Measurements from ENCODE around the gene GPR3. TPM values are rescaled to one million over a fixed set of nuclear protein-coding genes. Genes with fewer than 3 reads are reported as not detected.
A peak's percentile ranks its signal among the peaks of the same experiment; 100 is the strongest.

The GPR3 gene
- total and polyA plus RNA-seq, 2 donors (not counting 3 experiments of a cell fraction or from before 2014, with no cell fraction given) = 1.8 TPM

DNA sequence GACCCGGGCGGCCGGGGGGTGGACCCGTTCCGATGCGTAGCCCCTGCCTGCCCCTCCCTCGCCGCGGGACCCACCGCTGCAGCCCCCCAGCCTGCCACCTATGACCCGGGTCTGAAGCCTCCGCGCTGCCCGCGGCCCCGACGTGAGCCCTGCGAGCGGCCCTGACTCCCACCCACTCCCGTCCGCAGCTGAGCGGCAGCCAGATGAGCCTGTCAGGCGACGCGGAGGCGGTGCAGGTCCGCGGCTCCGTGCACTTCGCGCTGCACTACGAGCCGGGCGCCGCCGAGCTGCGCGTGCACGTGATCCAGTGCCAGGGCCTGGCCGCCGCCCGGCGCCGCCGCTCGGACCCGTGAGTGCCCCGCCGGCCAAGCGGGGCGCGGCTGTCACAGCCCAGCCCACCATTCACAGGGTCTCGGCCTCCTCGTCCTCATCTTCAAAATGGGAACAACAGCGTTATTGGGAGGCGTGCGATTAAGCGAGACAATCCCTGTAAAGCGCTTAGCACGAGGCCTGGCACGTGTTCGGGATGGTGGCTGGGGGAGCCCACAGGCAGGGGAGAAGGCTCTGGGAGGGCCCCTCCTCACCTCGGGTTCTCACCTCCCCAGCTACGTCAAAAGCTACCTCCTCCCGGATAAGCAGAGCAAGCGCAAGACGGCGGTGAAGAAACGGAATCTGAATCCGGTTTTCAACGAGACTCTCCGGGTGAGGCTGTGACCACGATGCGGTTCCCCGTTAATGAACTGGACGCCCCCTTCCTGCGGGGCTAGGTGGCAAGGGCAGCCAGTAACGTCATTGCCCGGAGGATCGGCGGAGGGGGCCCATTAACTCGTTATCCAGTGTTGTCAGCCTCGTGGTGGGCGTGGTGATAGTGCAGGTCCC, 42.4 kb upstream of the GPR3 start:
- FAIRE-seq (peak; percentile 73), DNase-seq (ENCODE audit: low read depth, low spot score) (peak; percentile 69)
- no peaks in the 10 kb centered on the region for H3K9me1 ChIP-seq (replicated peaks; ENCODE audit: control insufficient read depth, extremely low read depth, insufficient read depth, low read length)
- H3K79me2 ChIP-seq (ENCODE audit: control insufficient read depth, insufficient read depth, low read length) = no peaks in the 10 kb centered on the region
- H3K9ac ChIP-seq (replicated peaks; ENCODE audit: extremely low read depth, insufficient read depth, low read length) = no peak overlapping the region
- intact Hi-C loops (cut with micrococcal nuclease) = no loop called here
- H4K20me1 ChIP-seq (replicated peaks; ENCODE audit: control insufficient read depth, extremely low read depth, insufficient read depth, low read length) = no peaks in the 10 kb centered on the region
- peak overlapping the region; percentile 75 for H2AFZ ChIP-seq (ENCODE audit: low read depth, low read length)
- peak overlapping the region in 1 of 3 experiments; percentile 31 for H3K4me3 ChIP-seq (replicated peaks in 1 of 3; ENCODE audit: insufficient read depth in 1 of 3, low read depth in 1 of 3, low read length in 3 of 3)
- H3K27me3 ChIP-seq (ENCODE audit: control insufficient read depth in 2 of 2, insufficient read depth in 2 of 2, low read length in 2 of 2) = peaks cover 2 to 5% of the 10 kb centered on the region in 2 experiments
- BruUV-seq (replicated peaks) = no TSS peak
- POLR2A ChIA-PET = no interaction called here
- TF ChIP-seq POLR2AphosphoS5 (IDR thresholded peaks at IDR 0.05; ENCODE audit: insufficient read depth, low read depth, low read length) (peak; percentile 8), EZH2 (IDR thresholded peaks at IDR 0.05; ENCODE audit: borderline replicate concordance, low read depth, low read length, severe bottlenecking) (no peak), JUN (IDR thresholded peaks at IDR 0.05; ENCODE audit: borderline replicate concordance, insufficient read depth, insufficient read length, low read depth) (no peak)
- TF ChIP-seq, protein P1, sequence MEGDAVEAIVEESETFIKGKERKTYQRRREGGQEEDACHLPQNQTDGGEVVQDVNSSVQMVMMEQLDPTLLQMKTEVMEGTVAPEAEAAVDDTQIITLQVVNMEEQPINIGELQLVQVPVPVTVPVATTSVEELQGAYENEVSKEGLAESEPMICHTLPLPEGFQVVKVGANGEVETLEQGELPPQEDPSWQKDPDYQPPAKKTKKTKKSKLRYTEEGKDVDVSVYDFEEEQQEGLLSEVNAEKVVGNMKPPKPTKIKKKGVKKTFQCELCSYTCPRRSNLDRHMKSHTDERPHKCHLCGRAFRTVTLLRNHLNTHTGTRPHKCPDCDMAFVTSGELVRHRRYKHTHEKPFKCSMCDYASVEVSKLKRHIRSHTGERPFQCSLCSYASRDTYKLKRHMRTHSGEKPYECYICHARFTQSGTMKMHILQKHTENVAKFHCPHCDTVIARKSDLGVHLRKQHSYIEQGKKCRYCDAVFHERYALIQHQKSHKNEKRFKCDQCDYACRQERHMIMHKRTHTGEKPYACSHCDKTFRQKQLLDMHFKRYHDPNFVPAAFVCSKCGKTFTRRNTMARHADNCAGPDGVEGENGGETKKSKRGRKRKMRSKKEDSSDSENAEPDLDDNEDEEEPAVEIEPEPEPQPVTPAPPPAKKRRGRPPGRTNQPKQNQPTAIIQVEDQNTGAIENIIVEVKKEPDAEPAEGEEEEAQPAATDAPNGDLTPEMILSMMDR (IDR thresholded peaks at IDR 0.05; ENCODE audit: extremely low read depth in 1 of 2, insufficient read depth in 1 of 2, low read depth in 1 of 2, low read length in 2 of 2) = no peak
- TF ChIP-seq, protein P2, sequence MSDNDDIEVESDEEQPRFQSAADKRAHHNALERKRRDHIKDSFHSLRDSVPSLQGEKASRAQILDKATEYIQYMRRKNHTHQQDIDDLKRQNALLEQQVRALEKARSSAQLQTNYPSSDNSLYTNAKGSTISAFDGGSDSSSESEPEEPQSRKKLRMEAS (IDR thresholded peaks at IDR 0.05; ENCODE audit: insufficient read depth, insufficient read length) = peak; percentile 25
- CTCF ChIA-PET = interaction anchor here (0.6 to 2.1 kb wide), 13 partner anchors 8 to 358 kb away, joined by 3 to 12 read pairs (median 4); partner anchors contain the start of gene FCN3
- H3K36me3 ChIP-seq (ENCODE audit: control insufficient read depth in 2 of 2, extremely low read depth in 1 of 2, insufficient read depth in 2 of 2, low read length in 2 of 2) = no peaks in the 10 kb centered on the region
- dilution Hi-C loops (cut with MboI; ENCODE audit: extremely low pct_ligation_motif_present, low sequenced_read_pairs) = no loop called here
- H3K4me2 ChIP-seq (ENCODE audit: insufficient read depth, low read length) = peak overlapping the region; percentile 45
- peaks cover 7% of the 10 kb centered on the region for H3K4me1 ChIP-seq (ENCODE audit: control insufficient read depth, extremely low read depth, insufficient read depth, low read length)
- H3K27ac ChIP-seq (ENCODE audit: insufficient read depth, low read depth, low read length) = no peak overlapping the region
- H3K9me3 ChIP-seq (replicated peaks; ENCODE audit: control insufficient read depth, insufficient read depth, low read length) = no peaks in the 10 kb centered on the region
